Skin of body (tissue), 2 donors: ENCODE measurements around the gene PHLPP1. TPM values are rescaled to one million over a fixed set of nuclear protein-coding genes. Genes with fewer than 3 reads are reported as not detected.
"Not testable (repeated sequence)": the region's sequence is repeated elsewhere in the genome, so short reads cannot be mapped to it uniquely, and the experiment has no call there.

Source experiments
- DNase-seq: peaks from one replicate; lab custom pipeline; 2025; lab: John Stamatoyannopoulos, UW
- total RNA-seq: library from RNA; depleted of rRNA; stranded (reverse); fragments of >200 nt; gene quantifications from one replicate; pipeline ENCODE4 v1.2.3, GENCODE V29; 2014

PHLPP1 gene
- total RNA-seq, 1 donor from 2014 or later: 15.6 TPM

DNA sequence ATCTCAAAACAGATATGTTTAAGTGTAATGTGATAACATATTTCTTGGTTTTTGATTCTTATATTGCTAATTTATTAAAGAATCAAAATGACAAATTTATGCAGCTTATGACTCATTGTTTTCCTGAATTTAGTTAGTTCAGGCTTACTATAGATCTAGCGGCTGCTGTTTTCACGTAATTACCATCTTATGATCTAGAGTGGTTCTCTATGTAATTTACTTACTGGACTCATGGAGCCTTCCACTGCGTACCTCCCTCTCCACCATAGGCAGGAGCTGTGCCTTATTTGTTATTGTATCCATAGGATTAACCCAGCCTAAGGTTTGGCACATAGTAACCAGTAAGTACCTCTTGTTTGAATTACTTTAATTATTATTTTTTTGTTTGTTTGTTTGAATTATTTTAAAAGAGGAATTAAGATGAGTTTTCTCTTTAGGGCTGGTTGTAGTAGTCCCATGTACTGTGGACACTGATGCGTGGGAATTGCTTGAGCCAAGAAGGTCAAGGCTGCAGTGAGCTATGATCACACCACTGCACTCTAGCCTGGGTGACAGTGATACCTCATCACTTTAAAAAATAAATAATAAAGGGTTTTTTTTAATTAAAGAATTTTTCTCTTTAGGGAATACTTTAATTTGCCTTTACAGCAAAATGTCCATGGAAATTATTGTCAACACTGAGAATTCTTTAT is 165.5 kb downstream of the PHLPP1 start:
- DNase-seq: no peak

DNA sequence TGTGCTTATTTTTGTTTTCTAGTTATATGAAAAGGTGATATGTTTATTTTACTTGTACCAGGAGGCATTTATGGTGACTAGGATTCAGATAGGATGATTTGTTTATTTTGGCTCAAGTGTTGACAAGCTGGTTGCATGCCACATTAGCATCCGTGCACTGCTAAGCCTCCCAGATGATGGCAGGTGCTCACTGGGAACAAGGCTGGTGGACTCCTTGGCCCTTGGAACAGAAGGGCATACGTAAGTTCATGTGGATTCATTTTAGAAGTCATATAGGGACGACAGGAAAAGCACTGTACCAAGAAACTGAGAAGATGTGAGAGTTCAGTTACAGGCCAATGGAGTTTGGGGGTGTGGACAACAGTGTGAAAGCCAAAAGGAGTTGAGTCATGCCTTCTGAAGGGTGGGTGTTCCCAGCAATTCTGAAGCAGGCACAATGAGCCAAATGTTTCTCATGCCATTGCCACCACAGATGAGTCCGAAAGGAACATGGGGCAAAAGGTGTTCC is 166.2 kb downstream of the PHLPP1 start:
- DNase-seq: no peak

DNA sequence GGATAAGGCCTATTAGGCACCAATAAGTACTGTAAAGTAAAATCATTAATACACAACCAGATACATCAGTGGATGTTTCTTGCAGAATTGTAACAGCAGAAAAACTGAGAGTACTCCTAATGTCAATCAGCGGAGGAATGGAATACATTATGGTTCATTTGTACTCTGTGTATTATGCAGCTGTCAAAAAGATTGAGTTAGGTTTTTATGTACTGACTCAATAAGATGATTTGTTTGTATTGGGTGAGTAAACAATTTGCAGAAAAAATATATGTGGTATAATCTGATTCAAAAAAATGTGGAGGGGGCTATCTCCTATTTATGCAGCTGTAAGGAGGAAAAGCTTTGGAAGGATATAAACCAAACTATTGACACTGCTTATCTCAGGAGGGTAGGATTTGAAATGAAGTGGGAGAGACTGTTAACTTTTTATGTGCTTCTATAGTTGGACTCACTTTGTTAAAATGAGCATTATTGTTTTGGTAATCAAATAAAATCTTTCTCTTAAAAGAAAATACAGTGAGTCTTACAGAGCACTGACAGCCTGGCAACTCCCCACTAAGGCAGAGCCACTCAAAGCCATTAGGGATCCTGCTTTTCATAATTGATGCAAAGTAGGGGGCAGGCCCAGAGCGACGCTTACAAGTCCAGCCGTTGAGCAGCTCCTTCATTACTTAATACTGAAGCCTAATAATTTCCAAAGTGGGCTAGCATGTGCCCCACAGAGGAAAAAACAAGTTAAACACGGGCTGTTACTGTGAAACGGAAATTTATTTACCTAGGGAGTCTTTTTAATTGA is 168.8 kb downstream of the PHLPP1 start:
- DNase-seq: no peak

DNA sequence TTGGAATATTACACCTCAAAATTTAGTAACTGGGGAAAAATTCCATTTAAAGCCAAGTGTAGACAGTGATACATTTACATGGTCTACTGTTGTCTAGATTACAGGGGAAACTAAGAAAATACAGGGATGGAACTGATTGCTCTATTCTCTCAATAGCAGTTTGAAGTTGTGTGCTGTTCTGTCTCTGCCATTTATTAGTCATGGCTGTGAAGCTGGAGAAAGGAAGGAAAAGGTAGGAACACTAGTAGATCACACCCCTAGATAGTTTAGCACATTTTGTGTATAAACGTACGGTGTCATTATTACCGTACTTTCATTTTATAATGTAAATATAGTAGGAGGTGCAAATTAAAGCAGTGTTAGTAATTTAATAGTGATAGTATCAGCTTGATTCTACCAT is 170.5 kb downstream of the PHLPP1 start:
- no peak for DNase-seq

DNA sequence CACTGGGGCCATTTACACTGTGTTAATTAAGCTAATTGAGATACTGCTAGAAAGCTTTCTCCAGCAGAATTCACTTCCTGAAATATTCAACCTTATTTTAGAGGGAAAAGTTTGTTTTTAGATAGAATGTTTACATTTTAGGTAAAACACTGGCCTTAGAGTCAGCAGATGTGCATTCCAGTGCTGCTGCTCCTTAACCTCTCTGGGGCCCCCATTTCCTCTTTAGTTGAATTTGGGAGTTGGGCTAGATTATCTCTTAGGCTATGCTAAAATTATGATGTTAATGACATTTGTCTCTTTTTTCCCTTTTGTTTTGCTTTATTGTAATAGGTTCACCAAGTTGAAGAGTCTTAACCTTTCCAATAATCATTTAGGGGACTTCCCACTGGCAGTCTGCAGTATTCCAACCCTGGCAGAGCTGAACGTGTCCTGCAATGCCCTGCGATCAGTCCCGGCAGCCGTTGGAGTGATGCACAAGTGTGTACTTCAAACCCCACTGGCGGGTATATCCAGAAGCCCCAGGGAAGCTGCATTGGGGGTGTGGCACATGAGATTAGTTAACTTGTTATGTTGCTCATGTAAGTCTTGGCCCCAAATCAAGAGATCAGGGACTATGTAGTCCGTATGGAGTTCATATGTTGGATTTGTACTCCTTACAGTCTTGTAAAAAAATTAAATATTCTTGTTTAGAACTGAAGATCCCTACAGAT is 179.5 kb downstream of the PHLPP1 start:
- DNase-seq: no peak

DNA sequence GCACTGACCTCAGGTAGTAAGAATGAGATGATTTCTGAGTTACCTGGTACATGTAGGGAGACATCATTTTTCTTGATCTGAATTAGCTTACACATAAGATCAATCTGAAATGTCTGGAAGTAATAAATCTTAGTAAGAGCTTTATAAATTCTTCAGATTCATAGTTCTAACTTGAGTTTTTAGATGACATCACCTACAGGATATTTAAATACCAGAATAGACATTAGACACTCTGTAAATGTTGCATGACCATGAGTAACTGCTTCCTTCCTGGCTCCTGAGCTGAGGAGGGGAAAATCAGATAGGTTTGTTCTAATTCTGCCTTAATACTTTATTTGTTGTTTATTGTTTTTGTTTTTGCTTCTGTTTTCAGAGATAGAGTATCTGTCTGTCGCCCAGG is 181.8 kb downstream of the PHLPP1 start:
- DNase-seq: no peak

DNA sequence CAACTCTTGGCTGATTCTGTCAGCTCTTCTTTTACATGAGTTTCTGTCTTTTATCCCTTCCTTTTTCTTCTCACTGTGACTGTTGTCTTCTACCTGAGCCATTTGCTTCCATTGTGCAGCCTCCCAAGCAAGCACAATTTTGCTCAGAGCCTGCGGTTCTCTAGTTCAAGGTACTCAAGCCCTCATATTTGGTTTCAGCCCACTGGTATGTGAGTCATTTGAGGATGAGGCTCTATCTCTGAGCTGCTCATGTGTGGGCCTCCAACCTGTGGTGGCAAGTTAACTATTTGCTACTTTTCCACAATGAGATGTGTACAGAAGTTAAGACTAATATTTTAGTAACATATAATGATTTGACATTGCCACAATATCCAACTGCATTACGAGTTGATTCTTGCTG is 183.0 kb downstream of the PHLPP1 start:
- no peak for DNase-seq

DNA sequence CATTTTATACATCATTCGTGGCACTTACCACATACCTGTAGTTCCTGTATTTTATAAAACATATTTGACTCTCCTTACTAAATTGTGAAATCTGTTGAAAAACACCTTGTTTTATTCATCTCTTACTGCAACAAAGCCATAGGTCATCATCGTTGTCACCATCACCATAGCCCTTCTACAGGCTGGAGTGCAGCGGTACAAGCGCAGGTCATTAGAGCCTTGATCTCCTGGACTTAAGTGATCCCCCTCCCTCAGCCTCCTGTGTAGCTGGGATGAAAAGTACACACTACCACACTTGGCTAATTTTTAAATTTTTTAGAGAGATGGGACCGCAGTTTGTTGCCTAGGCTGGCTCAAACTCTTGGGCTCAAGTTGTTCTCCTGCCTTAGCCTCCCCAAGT is 184.2 kb downstream of the PHLPP1 start:
- no peak for DNase-seq

DNA sequence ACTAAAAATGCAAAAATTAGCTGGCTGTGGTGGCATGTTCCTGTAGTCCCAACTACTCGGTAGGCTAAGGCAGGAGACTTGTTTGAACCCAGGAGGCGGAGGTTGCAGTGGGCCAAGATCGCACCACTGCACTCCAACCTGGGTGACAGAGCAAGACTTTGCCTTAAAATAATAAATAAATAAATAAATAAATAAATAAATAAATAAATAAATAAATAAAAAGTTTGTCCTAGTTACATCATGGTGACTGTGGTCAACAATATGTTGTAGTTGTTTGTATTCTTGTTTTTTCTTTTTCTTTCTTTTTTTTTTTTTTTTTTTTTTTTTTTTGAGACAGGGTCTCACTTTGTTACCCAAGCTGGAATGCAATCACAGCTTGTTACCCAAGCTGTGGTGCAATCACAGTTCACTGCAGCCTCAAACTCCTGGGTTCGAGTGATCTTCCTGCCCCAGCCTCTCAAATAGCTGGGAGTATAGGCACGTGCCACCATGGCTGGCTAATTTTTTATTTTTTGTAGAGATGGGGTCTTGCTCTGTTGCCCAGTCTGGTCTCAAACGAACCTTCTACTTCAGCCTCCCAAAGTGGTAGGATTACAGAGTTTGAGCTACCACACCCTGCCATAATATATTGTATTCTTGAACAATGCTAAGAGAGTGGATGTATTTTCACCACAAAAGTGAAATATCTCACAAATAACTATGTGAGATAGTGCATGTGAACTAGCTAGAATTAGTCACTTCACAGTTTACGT is 185.0 kb downstream of the PHLPP1 start:
- DNase-seq: no peak

DNA sequence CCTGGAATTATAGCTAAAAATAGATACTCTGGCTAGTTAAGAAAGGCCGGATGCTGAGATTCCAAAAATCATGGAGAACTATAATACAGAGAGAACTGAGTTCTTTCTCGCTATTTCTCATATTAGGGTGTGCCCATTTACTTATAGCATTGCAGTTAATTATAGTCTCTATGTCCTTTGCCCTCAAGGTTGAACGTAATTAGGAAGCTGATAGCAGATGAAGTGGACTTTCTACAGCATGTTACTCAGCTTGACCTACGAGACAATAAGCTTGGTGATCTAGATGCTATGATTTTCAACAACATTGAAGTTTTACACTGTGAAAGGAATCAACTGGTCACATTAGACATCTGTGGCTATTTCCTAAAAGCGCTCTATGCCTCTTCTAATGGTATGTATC is 187.4 kb downstream of the PHLPP1 start:
- DNase-seq: no peak

DNA sequence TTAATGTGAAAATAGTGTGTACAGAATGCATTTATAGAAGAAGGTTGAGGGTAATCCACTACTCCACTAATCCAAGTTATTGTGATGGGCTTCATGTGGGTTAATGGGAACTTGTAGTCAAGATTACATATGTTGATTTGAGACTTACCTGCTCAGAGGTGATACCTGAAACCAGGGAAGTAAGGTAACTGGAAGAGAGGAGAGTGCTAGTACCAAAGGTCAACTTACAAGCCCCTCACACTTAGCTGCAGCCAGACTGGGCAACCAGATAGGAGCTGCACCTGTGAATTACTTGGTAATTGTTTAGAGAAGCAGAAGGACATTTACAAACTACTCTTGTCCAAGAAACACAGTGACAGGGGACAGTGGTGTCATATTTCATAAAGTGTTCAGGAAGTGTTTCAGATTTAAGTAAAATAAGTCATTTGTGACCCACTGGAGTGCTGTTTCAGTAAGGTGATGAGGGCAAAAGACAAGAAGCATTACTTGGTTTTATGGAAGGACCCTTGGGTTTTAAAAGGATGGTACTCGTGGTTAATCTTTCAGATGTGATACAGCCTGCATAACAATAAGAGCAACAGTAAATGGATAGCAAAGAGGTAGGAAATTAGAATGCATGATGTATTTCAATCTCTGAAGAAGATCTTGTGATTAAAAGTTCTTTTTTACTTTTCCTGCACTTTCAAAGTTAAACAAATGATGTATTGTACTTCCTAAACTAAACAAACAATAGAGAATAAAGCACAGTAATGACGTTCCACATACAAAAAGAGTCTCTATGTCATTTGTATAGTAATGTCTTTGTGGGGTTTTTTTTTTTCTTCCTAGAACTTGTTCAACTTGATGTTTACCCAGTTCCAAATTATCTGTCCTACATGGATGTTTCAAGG is 189.3 kb downstream of the PHLPP1 start:
- no peak for DNase-seq

DNA sequence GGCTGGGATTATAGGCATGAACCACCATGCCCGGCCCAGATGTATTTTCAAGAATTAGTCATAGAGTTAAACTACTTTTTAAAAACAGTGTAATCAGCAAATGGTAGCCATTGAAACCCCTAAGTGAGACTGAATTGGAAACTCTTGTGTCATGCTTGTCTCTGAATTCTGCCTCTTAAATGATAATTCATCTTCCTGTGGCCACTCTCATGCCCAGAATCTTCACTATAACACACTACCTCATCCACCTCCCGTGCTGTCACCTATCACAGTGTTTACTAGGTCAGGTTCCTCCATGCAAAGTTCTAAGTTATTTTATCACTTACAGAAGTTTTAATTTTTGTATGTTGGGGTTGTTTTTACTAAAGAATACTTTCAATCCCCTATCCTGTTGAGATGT is 197.5 kb downstream of the PHLPP1 start:
- DNase-seq: no peak

DNA sequence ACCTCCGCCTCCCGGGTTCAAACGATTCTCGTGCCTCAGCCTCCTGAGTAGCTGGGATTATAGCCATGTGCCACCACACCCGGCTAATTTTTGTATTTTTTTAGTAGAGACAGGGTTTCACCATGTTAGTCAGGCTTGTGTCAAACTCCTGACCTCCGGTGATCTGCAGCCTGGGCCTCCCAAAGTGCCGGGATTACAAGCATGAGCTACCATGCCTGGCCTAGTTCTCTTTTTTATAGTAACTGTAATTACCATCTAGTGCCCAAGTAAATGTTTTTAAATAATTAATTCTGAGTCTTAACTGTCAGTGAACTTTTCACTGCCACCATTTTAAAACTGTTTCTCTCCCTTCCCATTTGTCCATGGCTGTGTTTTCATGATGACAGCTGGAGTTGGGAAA is 198.5 kb downstream of the PHLPP1 start:
- DNase-seq: not testable (repeated sequence)

DNA sequence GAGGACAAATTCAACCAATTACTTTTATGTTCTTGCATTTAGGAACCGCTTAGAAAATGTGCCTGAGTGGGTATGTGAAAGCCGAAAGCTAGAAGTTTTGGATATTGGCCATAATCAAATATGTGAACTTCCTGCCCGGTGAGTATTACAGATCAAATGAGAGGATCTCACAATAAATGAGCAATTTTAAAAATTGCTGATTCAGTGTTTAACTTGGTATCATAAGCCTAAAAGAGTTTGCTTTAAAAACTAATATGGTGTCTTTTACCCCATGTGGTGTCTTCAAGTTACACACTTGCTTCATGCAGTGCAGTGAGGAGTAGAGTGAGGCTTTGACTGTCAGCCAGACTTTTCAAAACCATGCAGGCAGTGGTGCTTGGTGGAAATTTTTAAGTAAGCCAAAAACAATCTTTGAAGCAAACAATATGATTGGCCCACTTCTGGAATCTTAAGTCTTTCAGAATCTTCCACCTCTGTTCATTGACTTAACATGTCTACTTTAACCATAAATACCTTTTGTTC is 199.6 kb downstream of the PHLPP1 start:
- no peak for DNase-seq

DNA sequence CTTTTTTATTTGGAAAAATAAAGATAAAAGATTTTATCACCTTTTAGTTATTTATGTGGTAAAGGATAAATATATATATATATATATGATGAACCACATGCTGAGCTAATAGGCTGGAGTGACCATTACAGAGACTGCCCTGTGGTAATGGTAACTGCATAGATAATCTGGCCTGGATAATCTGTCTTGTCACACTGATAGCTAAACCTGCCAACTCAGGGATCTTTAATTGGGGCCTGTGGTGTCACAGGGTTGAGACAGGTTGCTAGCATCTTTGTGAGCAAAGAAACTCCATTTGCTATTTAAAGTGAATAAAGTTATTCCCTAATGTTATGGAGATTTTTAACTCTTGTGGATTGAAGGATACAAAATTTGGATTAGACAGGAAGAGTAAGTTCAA is 203.0 kb downstream of the PHLPP1 start:
- DNase-seq: no peak

DNA sequence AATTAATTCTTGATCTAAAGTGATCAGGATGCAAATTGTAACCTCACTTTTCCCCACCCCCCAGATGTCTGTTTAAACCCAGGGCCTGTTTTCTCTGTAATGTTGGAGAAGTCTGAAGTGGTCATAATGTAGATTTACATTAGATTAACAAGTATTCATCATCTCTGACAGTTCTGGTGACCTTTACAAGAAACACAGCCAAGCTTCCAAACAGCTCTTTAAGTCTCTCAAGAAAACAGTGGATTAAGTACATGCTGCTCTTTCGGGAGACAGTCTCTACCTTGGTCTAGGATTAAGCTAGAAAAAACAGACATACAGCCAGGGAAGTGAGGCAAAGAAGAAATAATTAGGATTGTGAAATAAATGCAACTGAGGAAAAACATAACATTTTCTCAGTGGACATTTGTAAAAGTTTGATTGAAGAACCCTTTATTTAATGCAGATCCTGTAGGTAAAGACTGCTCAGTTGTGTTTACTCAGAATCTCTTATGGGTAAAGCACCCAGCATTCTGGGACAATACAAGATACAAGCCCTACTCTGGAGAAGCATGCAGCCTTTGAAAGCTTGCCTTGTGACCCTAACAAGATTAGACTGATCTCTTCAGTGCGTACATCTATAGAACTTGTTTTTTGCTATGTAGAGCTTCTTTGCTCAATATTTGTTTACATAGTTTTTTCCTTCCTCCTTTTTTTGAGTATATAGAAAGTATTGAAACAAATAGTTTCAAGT is 203.9 kb downstream of the PHLPP1 start:
- DNase-seq: no peak

DNA sequence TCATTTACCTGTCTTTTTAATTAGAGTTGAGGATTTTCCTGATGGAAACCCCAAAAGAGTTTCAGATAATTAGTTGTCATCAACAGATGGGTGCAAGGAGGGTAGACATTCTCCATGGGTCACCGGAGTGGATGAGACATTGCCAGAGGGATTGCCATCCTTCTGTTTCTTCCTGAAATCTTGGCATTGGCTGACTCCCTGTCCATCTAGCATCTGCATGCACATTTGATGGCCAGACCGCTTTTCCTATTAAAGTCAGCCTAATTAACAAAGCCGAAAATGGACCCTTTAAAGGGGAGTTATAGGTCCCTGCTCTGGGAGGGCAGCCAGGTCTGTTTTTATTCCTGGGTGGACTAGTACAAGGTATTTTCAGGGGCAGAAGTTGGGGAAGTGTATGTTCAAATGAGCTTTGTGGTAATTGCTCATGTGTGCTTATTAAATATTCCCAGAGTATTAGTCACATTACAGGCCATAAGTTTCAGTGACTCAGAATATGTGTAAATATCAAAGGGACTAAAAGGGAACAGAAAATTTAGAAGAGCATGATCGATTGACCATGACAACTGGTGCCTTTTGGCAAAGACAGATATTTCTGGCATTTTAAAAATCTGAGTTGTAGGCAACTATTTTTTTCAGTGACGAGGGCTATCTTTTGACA is 209.8 kb downstream of the PHLPP1 start:
- DNase-seq: no peak

DNA sequence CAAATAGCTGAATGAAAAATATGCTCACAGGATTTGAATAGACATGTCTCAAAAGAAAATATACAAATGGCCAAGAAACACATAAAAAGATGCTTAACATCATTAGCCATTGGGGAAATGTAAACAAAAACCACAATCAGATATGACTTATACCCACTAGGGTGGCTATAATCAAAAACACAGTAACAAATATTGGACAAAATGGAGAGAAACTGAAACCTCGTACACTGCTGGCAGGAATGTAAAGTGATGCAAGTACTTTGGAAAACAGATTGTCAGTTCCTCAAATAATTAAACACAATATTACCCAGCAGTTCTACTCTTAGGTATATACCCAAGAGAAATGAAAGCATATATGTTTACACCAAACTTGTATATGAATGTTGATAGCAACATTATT is 213.0 kb downstream of the PHLPP1 start:
- DNase-seq: no peak

DNA sequence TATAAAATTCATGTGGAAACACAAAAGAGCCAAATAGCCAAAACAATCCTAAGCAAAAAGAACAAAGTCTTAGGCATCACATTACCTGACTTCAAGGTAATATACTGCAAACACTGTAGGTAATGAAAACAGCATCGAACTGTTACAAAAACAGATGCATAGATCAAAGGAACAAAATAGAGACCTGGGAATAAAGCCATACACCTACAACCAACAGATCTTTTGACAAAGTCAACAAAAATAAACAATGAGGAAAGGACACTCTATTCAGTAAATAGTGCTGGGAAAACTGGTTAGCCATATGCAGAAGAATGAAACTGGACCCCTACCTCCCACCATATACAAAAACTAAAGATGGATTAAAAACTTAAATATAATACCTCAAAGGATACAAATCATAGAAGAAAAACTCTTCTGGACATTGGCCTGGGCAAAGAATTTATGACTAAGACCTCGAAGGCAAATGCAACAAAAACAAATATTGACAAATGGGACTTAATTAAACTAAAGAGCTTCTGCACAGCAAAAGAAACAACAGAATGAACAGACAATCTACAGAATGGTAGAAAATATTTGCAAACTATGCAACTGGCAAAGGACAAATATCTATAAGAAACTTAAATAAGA is 218.0 kb downstream of the PHLPP1 start:
- DNase-seq: no peak
